ENCODE results near the gene AEBP1.
A peak's percentile ranks its signal among the peaks of the same experiment; 100 is the strongest.

AEBP1 gene

DNA sequence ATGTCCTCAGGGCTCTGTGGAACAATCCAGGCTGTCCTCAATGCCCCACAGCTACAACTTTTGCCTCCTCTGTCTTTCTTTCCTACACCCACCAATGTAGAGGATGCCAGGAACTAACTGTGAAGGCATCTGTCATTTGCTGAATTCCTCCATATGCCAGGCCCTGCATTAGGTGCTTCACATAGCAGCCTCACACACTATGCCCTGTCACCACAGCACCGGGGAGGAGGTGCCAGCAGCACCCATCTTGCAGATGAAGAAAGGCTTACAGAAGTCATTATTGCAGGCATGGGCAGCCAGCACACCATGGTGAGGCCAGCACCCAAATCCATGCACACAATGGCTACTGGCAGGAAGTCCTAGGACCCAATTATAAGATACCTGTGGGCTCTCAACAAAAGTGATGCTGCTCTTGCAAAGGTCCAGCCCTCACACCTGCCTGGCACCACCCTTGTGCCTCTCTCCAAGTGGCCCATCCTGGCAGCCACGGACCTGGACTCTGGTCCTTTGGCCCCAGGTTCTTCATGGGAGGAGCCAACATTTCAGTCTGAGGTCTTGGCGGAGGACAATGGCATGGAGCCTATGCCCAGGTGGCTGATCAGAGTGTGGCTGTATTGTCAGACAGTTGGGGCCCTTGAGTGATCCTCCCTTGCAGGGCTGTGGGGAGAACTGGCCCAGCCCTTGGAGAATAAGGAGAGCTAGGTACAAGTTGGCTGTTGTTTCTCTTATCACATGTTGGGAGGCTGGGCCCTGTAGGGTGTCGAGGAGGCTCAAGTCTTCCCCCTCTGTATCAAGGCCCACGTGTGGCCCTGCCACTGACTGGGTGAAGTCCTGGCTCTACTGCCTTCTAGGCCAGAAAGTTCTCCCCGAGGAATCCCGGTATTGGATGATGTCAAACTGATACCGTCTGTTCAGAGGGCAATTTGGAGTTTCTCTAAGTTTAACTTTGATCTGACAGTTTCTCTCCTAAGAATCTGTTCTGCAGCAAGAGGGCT, 51.3 kb downstream of the AEBP1 start:
- no peak overlapping the region for H2BK120ac ChIP-seq (ENCODE audit: low read depth, low read length)
- H3K18ac ChIP-seq (ENCODE audit: low read depth in 1 of 2, low read length in 2 of 2), result no peak overlapping the region

DNA sequence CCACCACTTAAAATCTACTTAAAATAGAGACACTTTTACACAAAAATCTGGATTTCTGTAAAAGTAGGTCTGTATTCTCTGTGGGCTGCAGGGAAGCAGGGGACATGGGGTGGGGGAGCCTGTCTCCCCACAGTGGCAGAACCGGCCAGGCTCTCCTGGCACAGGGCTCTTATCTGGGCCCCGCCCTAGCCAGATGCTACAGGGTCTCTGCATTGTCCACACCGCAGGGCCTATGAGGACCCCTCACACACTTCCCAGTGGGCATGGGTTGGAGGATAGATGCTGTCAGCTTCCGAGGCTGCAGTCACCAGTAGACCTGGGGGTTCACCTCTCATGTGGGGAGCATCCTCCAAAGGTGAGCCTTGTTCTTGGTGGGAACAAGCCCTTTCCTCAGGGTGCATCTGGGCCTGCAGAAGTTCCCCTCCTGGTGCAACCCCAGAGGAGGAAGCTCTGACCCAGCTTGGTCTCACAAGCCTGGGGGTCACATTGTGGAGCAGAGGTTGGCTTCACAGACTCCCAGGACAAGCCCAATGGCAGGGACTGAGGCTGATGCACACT, 52.4 kb downstream of the AEBP1 start:
- no peak overlapping the region for H3K18ac ChIP-seq (ENCODE audit: low read depth in 1 of 2, low read length in 2 of 2)

More for the DNA sequence above, 51.3 kb downstream of the AEBP1 start:
- Histone ChIP-seq H3K27ac (ENCODE audit: low read length, poor library complexity, severe bottlenecking) (no peak overlapping the region), H3K14ac (ENCODE audit: low read length in 2 of 2) (no peak overlapping the region), H3K4me2 (ENCODE audit: low read length, poor library complexity, severe bottlenecking) (no peak overlapping the region), H3K4me3 (ENCODE audit: insufficient read depth in 1 of 2, low read depth in 1 of 2, low read length in 2 of 2) (no peak overlapping the region), H2AK5ac (ENCODE audit: low read length, severe bottlenecking) (no peak overlapping the region), H3K4me1 (ENCODE audit: control insufficient read depth, insufficient read depth, low read depth, low read length) (peaks cover 11% of the 10 kb centered on the region), H2BK12ac (ENCODE audit: low read length in 2 of 2) (no peak overlapping the region), H2AFZ (ENCODE audit: low read depth, low read length) (no peak overlapping the region), H3K79me1 (replicated peaks; ENCODE audit: low read length, poor library complexity, severe bottlenecking) (no peaks in the 10 kb centered on the region), H3K4ac (ENCODE audit: low read depth in 1 of 2, low read length in 2 of 2) (no peak overlapping the region), H2BK15ac (ENCODE audit: low read depth, poor library complexity, severe bottlenecking) (no peak overlapping the region), H3K36me3 (ENCODE audit: control insufficient read depth in 1 of 2, insufficient read depth in 2 of 2, low read depth in 1 of 2, low read length in 2 of 2) (no peaks in the 10 kb centered on the region), H3K9ac (ENCODE audit: low read length) (no peak overlapping the region), H3K23ac (ENCODE audit: low read length in 2 of 2) (no peak overlapping the region), H4K8ac (ENCODE audit: low read length) (no peak overlapping the region), H3K27me3 (ENCODE audit: control insufficient read depth in 1 of 2, insufficient read depth in 1 of 2, low read length in 2 of 2) (peaks cover 0 to 24% of the 10 kb centered on the region in 2 experiments), H3K9me3 (ENCODE audit: control insufficient read depth, low read length) (no peaks in the 10 kb centered on the region), H4K91ac (ENCODE audit: low read length) (peak overlapping the region; percentile 43), H2BK5ac (ENCODE audit: low read depth, low read length, poor library complexity, severe bottlenecking) (no peak overlapping the region)
- DNase-seq, result no peak
- WGBS, result 77% methylated on average over 8 of the region's 8 CpGs

DNA sequence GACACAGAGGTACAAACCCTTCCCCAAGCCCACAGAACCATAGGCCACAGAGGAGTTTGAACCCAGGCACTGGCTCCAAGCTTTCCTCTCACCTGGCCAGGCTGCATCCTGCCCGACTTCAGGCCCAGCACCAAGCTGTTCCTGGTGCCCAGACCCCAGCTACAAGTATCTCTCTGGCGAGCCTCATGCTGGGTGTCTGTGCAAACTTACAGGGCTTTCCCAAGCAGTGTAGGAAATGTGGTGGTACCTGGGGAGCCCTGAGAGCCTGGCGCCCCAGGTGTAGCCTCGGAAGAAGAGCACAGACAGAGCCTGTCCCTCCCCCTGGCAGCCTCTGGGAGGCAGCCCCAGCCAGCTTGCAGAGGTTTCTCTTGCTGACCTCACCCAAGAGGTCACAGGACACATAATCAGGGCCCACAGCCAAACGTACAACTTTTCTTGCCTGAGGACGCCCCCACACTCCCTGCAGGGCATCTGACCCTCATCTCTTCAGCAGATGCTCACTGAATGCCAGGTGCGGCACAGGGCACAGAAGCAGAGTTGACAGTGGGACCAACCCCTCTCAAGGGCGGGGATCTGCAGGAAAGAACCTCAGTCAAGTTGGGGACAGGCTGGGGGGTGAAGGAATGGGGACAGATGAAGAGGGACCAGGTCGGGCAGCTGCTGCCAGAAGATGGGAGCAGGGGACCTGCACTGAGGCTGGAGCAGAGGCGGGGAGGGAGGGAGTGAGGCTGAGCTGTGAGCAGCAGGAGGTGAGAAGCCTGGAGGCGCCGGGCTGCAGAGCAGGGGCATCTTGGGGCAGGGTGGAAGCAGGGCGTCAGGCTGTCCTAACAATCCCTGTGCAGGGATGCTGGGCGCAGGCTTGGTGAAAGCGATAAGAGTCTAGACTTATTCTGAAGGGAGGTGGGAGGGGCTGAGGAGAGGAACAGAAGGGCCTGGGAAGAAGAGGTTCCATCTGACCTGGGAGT, 53.3 kb downstream of the AEBP1 start:
- no peak overlapping the region for H2BK15ac ChIP-seq (ENCODE audit: low read depth, poor library complexity, severe bottlenecking)
- no peak overlapping the region for H3K14ac ChIP-seq (ENCODE audit: low read length in 2 of 2)
- H3K79me1 ChIP-seq (replicated peaks; ENCODE audit: low read length, poor library complexity, severe bottlenecking), result no peaks in the 10 kb centered on the region
- no peak for DNase-seq
- H3K4ac ChIP-seq (ENCODE audit: low read depth in 1 of 2, low read length in 2 of 2), result no peak overlapping the region
- H3K9me3 ChIP-seq (ENCODE audit: control insufficient read depth, low read length), result no peaks in the 10 kb centered on the region
- peak overlapping the region in 1 of 2 experiments; percentile 70 for H3K23ac ChIP-seq (ENCODE audit: low read length in 2 of 2)
- no peak overlapping the region for H2BK120ac ChIP-seq (ENCODE audit: low read depth, low read length)
- no peak overlapping the region for H4K91ac ChIP-seq (ENCODE audit: low read length)
- no peak overlapping the region for H3K27ac ChIP-seq (ENCODE audit: low read length, poor library complexity, severe bottlenecking)
- no peak overlapping the region for H4K8ac ChIP-seq (ENCODE audit: low read length)
- WGBS, result 74% methylated on average over 15 of the region's 15 CpGs
- H2BK5ac ChIP-seq (ENCODE audit: low read depth, low read length, poor library complexity, severe bottlenecking), result no peak overlapping the region
- no peak overlapping the region for H2AK5ac ChIP-seq (ENCODE audit: low read length, severe bottlenecking)
- H3K4me2 ChIP-seq (ENCODE audit: low read length, poor library complexity, severe bottlenecking), result no peak overlapping the region
- peaks cover 14% of the 10 kb centered on the region for H3K4me1 ChIP-seq (ENCODE audit: control insufficient read depth, insufficient read depth, low read depth, low read length)
- no peaks in the 10 kb centered on the region for H3K36me3 ChIP-seq (ENCODE audit: control insufficient read depth in 1 of 2, insufficient read depth in 2 of 2, low read depth in 1 of 2, low read length in 2 of 2)
- H2AFZ ChIP-seq (ENCODE audit: low read depth, low read length), result no peak overlapping the region
- H3K4me3 ChIP-seq (ENCODE audit: insufficient read depth in 1 of 2, low read depth in 1 of 2, low read length in 2 of 2), result no peak overlapping the region
- H3K9ac ChIP-seq (ENCODE audit: low read length), result no peak overlapping the region
- no peak overlapping the region for H3K18ac ChIP-seq (ENCODE audit: low read depth in 1 of 2, low read length in 2 of 2)
- no peak overlapping the region for H2BK12ac ChIP-seq (ENCODE audit: low read length in 2 of 2)
- peaks cover 0 to 24% of the 10 kb centered on the region in 2 experiments for H3K27me3 ChIP-seq (ENCODE audit: control insufficient read depth in 1 of 2, insufficient read depth in 1 of 2, low read length in 2 of 2)

More for the DNA sequence above, 52.4 kb downstream of the AEBP1 start:
- Histone ChIP-seq H3K4me1 (ENCODE audit: control insufficient read depth, insufficient read depth, low read depth, low read length) (peaks cover 11% of the 10 kb centered on the region), H3K9ac (ENCODE audit: low read length) (no peak overlapping the region), H2AFZ (ENCODE audit: low read depth, low read length) (no peak overlapping the region), H3K4me2 (ENCODE audit: low read length, poor library complexity, severe bottlenecking) (no peak overlapping the region), H3K9me3 (ENCODE audit: control insufficient read depth, low read length) (no peaks in the 10 kb centered on the region), H3K14ac (ENCODE audit: low read length in 2 of 2) (no peak overlapping the region), H2BK5ac (ENCODE audit: low read depth, low read length, poor library complexity, severe bottlenecking) (no peak overlapping the region), H2AK5ac (ENCODE audit: low read length, severe bottlenecking) (no peak overlapping the region), H2BK120ac (ENCODE audit: low read depth, low read length) (no peak overlapping the region), H2BK15ac (ENCODE audit: low read depth, poor library complexity, severe bottlenecking) (no peak overlapping the region), H4K91ac (ENCODE audit: low read length) (no peak overlapping the region), H3K27me3 (ENCODE audit: control insufficient read depth in 1 of 2, insufficient read depth in 1 of 2, low read length in 2 of 2) (peaks cover 0 to 24% of the 10 kb centered on the region in 2 experiments), H3K4ac (ENCODE audit: low read depth in 1 of 2, low read length in 2 of 2) (no peak overlapping the region), H3K23ac (ENCODE audit: low read length in 2 of 2) (no peak overlapping the region), H3K4me3 (ENCODE audit: insufficient read depth in 1 of 2, low read depth in 1 of 2, low read length in 2 of 2) (no peak overlapping the region), H2BK12ac (ENCODE audit: low read length in 2 of 2) (no peak overlapping the region), H4K8ac (ENCODE audit: low read length) (no peak overlapping the region), H3K36me3 (ENCODE audit: control insufficient read depth in 1 of 2, insufficient read depth in 2 of 2, low read depth in 1 of 2, low read length in 2 of 2) (no peaks in the 10 kb centered on the region), H3K27ac (ENCODE audit: low read length, poor library complexity, severe bottlenecking) (no peak overlapping the region), H3K79me1 (replicated peaks; ENCODE audit: low read length, poor library complexity, severe bottlenecking) (no peaks in the 10 kb centered on the region)
- WGBS, result 66% methylated on average over 4 of the region's 4 CpGs
- no peak for DNase-seq

Measured in mesenchymal stem cell (in vitro differentiated cells and primary cell).